ENCODE measurements around the gene TCF12.

TCF12 gene

GRCh38 chr15:57278439-57278838, 360.0 kb downstream of the TCF12 start:
- in situ Hi-C loops (cut with HindIII; ENCODE audit: low sequenced_read_pairs), result no loop called here
- no peak for DNase-seq (ENCODE audit: low read depth)
- TF ChIP-seq, protein P1, sequence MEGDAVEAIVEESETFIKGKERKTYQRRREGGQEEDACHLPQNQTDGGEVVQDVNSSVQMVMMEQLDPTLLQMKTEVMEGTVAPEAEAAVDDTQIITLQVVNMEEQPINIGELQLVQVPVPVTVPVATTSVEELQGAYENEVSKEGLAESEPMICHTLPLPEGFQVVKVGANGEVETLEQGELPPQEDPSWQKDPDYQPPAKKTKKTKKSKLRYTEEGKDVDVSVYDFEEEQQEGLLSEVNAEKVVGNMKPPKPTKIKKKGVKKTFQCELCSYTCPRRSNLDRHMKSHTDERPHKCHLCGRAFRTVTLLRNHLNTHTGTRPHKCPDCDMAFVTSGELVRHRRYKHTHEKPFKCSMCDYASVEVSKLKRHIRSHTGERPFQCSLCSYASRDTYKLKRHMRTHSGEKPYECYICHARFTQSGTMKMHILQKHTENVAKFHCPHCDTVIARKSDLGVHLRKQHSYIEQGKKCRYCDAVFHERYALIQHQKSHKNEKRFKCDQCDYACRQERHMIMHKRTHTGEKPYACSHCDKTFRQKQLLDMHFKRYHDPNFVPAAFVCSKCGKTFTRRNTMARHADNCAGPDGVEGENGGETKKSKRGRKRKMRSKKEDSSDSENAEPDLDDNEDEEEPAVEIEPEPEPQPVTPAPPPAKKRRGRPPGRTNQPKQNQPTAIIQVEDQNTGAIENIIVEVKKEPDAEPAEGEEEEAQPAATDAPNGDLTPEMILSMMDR (IDR thresholded peaks at IDR 0.05; ENCODE audit: low read depth, low read length, missing control alignments), result no peak

GRCh38 chr15:57280464-57280863, 362.0 kb downstream of the TCF12 start:
- in situ Hi-C loops (cut with HindIII; ENCODE audit: low sequenced_read_pairs), result no loop called here
- H3K4me3 ChIP-seq (ENCODE audit: low read depth, low read length), result no peak overlapping the region
- DNase-seq (ENCODE audit: low read depth), result no peak
- TF ChIP-seq, protein P1 (IDR thresholded peaks at IDR 0.05; ENCODE audit: low read depth, low read length, missing control alignments), result no peak

More at GRCh38 chr15:57278439-57278838, 360.0 kb downstream of the TCF12 start:
- no peak overlapping the region for H3K4me3 ChIP-seq (ENCODE audit: low read depth, low read length)

DNA sequence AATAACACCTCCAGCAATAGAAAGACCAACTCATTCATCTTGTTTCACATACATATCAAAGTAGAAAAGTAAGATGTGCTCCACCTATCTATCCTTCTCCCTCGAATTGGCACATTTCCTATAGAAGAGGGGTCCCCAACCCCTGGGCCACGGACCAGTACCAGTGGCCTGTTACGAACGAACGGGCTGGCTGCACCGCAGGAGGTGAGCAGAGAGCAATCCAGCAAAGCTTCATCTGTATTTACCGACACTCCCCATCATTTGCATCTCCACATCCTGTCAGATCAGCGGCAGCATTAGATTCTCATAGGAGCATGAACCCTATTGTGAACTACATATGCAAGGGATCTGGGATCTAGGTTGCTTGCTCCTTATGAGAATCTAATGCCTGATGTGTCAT, 362.9 kb downstream of the TCF12 start:
- H3K4me3 ChIP-seq (ENCODE audit: low read depth, low read length), result no peak overlapping the region
- TF ChIP-seq, protein P1 (IDR thresholded peaks at IDR 0.05; ENCODE audit: low read depth, low read length, missing control alignments), result no peak
- in situ Hi-C loops (cut with HindIII; ENCODE audit: low sequenced_read_pairs), result no loop called here
- DNase-seq (ENCODE audit: low read depth), result no peak

GRCh38 chr15:57282686-57283085, 364.2 kb downstream of the TCF12 start:
- TF ChIP-seq, protein P1 (IDR thresholded peaks at IDR 0.05; ENCODE audit: low read depth, low read length, missing control alignments), result no peak
- no peak for DNase-seq (ENCODE audit: low read depth)
- no peak overlapping the region for H3K4me3 ChIP-seq (ENCODE audit: low read depth, low read length)
- in situ Hi-C loops (cut with HindIII; ENCODE audit: low sequenced_read_pairs), result no loop called here

GRCh38 chr15:57283774-57284503, 365.5 kb downstream of the TCF12 start:
- H3K4me3 ChIP-seq (ENCODE audit: low read depth, low read length), result no peak overlapping the region
- in situ Hi-C loops (cut with HindIII; ENCODE audit: low sequenced_read_pairs), result no loop called here
- TF ChIP-seq, protein P1 (IDR thresholded peaks at IDR 0.05; ENCODE audit: low read depth, low read length, missing control alignments), result no peak
- DNase-seq (ENCODE audit: low read depth), result no peak

GRCh38 chr15:57284535-57284934, 366.1 kb downstream of the TCF12 start:
- no peak overlapping the region for H3K4me3 ChIP-seq (ENCODE audit: low read depth, low read length)
- in situ Hi-C loops (cut with HindIII; ENCODE audit: low sequenced_read_pairs), result no loop called here
- DNase-seq (ENCODE audit: low read depth), result no peak
- TF ChIP-seq, protein P1 (IDR thresholded peaks at IDR 0.05; ENCODE audit: low read depth, low read length, missing control alignments), result no peak

Data from astrocyte of the cerebellum (primary cell).